Measurements from ENCODE around the gene CRTC2.

Gene CRTC2

DNA sequence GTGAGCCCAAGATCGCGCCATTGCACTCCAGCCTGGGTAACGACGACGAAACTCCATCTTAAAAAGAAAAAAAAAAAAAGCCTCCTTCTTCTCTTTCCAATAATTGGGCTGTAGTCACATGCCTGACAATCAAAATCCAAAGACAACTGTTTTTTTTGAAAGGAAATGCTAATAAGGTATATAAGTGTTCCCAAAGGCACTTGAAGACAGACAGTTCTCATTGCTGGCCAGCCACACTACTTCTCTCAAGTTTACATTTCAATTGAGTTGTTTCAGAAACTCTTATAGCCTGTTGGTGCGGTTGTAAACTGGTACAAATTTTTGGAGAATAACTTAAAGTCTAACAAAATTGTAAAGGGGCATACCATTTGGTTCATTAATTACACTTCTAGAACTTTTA is 58.9 kb downstream of the CRTC2 start:
- no peak for DNase-seq (ENCODE audit: low read depth in 2 of 3, low spot score in 1 of 3)

All from stimulated activated CD4-positive, alpha-beta T cell treated with anti-CD3 and anti-CD28 coated beads, Interleukin-12 subunit alpha, Interleukin-12 subunit beta, amount 100 ng/mL, for 48 hours (primary cell).